Gastrocnemius medialis (tissue), 4 donors: ENCODE data around the gene ELANE. TPM values are rescaled to one million over a fixed set of nuclear protein-coding genes. Genes with fewer than 3 reads are reported as not detected.
A peak's percentile ranks its signal among the peaks of the same experiment; 100 is the strongest.

Experiments used
- ATAC-seq, 2 donors: fragments of 150-250 bp; one replicate each; pipeline ENCODE4 v1.9.1; 2016
- DNase-seq, 2 donors: peaks; one replicate each; pipeline ENCODE4 v3.0.0-alpha.2; 2019
- H3K27ac ChIP-seq, 4 donors: fragments of 200-600 bp; sonication (generic); 1 replicate in 1 of 4; 2 replicates in 3 of 4; pipeline ENCODE4 v1.5.1; 2016 to 2018; ENCODE audit warnings: mild to moderate bottlenecking in 2 of 4, moderate library complexity in 1 of 4
- H3K27me3 ChIP-seq, 3 donors: fragments of 200-600 bp; sonication (generic) in 2 of 3; 1 replicate in 1 of 3; 2 replicates in 2 of 3; pipeline versions ENCODE4 v1.5.1 to v1.6.0; 2016 to 2019; ENCODE audit warnings: mild to moderate bottlenecking in 1 of 3, moderate library complexity in 1 of 3
- H3K36me3 ChIP-seq, 2 donors: fragments of 200-600 bp; sonication (generic) in 1 of 2; one replicate each; pipeline ENCODE4 v1.5.1; 2017 to 2018
- H3K4me1 ChIP-seq, 2 donors: fragments of 200-600 bp; sonication (generic) in 1 of 2; one replicate each; pipeline ENCODE4 v1.5.1; 2016 to 2017; ENCODE audit warnings: mild to moderate bottlenecking in 2 of 2
- H3K4me3 ChIP-seq, 4 donors: fragments of 200-600 bp; sonication (generic) in 3 of 4; 1 replicate in 1 of 4; 2 replicates in 3 of 4; pipeline ENCODE4 v1.5.1; 2016 to 2019; ENCODE audit warnings: mild to moderate bottlenecking in 2 of 4
- H3K9me3 ChIP-seq, 3 donors: fragments of 200-600 bp; sonication (generic) in 2 of 3; 1 replicate in 1 of 3; 2 replicates in 2 of 3; pipeline ENCODE4 v1.5.1; 2016 to 2019
- POLR2A ChIP-seq, 2 donors: fragments of 450-650 bp; IDR thresholded peaks; one replicate each; pipeline ENCODE4 v1.6.1; 2017; ENCODE audit warnings: antibody characterized with exemption in 2 of 2, mild to moderate bottlenecking in 2 of 2, moderate library complexity in 2 of 2
- in situ Hi-C, 4 donors: fragments of 200-750 bp; cut with MboI; loops; one replicate each; pipeline versions ENCODE4 v1.15.0 to v1.8.0; 2017; ENCODE audit warnings: low sequenced_read_pairs in 4 of 4
- intact Hi-C: fragments of 100-400 bp; cut with DNase I; formaldehyde crosslinking; loops from one replicate; pipeline ENCODE4 v1.15.1; 2023; ENCODE audit warnings: low total_unique reads
- total RNA-seq, 4 donors: library from RNA; depleted of rRNA; stranded (reverse); fragments of >200 nt; gene quantifications; one replicate each; pipeline versions ENCODE4 v1.1.0 to v1.2.3, GENCODE V29; 2016
- TF ChIP-seq, protein P1 (sequence below), 5 experiments: fragments of 450-650 bp in 3 of 5; fragments of 200-600 bp in 2 of 5; sonication (generic) in 2 of 5; IDR thresholded peaks in 4 of 5; conservative IDR thresholded peaks in 1 of 5; 1 replicate in 4 of 5; 2 replicates in 1 of 5; pipeline ENCODE4 v1.5.1; 2016 to 2019; ENCODE audit warnings: antibody characterized with exemption in 5 of 5, mild to moderate bottlenecking in 3 of 5, moderate library complexity in 3 of 5

The ELANE gene
- total RNA-seq, 4 donors from 2014 or later: 0.46 to 0.84 TPM; not detected in 2

DNA sequence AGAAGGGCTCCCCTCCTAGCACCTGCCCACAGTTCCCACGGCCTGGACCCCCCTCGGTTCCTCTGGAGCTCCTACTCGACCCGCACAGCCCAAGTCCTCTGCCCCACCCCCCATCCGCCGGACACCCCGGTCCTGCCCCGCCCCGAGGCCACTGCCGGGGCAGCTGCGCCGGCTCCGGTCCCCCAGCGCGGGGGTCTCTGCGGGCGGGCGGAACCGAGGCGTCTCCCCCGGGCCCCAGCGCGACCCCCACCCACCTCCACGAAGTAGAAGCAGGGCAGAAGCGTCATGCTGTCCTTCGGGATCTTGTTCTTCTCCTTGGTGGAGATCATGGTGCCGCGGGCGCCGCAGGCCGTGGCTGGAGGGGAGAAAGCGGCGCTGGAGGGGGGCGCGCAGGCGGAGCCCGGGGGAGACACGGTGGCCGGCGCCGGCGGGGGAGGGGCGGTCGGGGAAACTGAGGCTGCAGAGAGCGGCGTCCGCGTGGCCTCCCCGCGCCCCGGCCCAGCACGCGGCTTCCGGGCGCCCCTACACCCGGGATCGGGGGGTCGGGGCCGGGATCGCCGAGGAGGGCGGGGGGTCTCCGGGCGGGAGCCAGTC, 30.8 kb upstream of the ELANE start:
- DNase-seq: no peak
- Histone ChIP-seq H3K4me1 (peaks cover 0 to 3% of the 10 kb centered on the region in 2 donors), H3K4me3 (peak overlapping the region; percentile 6 to 38 (median 26)), H3K36me3 (no peaks in the 10 kb centered on the region), H3K27me3 (peaks cover 21 to 34% (median 29%) of the 10 kb centered on the region in 3 donors), H3K9me3 (no peaks in the 10 kb centered on the region), H3K27ac (no peak overlapping the region)
- no peak for ATAC-seq
- in situ Hi-C loops: no loop called here
- intact Hi-C loops: no loop called here
- TF ChIP-seq, protein P1, sequence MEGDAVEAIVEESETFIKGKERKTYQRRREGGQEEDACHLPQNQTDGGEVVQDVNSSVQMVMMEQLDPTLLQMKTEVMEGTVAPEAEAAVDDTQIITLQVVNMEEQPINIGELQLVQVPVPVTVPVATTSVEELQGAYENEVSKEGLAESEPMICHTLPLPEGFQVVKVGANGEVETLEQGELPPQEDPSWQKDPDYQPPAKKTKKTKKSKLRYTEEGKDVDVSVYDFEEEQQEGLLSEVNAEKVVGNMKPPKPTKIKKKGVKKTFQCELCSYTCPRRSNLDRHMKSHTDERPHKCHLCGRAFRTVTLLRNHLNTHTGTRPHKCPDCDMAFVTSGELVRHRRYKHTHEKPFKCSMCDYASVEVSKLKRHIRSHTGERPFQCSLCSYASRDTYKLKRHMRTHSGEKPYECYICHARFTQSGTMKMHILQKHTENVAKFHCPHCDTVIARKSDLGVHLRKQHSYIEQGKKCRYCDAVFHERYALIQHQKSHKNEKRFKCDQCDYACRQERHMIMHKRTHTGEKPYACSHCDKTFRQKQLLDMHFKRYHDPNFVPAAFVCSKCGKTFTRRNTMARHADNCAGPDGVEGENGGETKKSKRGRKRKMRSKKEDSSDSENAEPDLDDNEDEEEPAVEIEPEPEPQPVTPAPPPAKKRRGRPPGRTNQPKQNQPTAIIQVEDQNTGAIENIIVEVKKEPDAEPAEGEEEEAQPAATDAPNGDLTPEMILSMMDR (IDR thresholded peaks at IDR 0.05 in 4 of 5, conservative IDR thresholded peaks at IDR 0.05 in 1 of 5): no peak
- no peak for TF ChIP-seq POLR2A (IDR thresholded peaks at IDR 0.05)

GRCh38 chr19:821825-822503, 30.1 kb upstream of the ELANE start, which contains the start of gene PLPPR3:
Gene PLPPR3 (minus strand): TSS chr19:821955. CDS start chr19:821559, 396 bp downstream.
- DNase-seq (no peak), ATAC-seq (no peak)
- peak within 1 kb of the TSS; percentile 6 to 38 (median 26) for H3K4me3 ChIP-seq
- H3K9me3 ChIP-seq: no peaks in the 10 kb centered on the region
- H3K4me1 ChIP-seq: peaks cover 0 to 3% of the 10 kb centered on the region in 2 donors
- no peak within 1 kb of the TSS for H3K27ac ChIP-seq
- peaks cover 21 to 34% (median 29%) of the 10 kb centered on the region in 3 donors for H3K27me3 ChIP-seq
- no peak for TF ChIP-seq POLR2A (IDR thresholded peaks at IDR 0.05)
- TF ChIP-seq, protein P1 (IDR thresholded peaks at IDR 0.05 in 4 of 5, conservative IDR thresholded peaks at IDR 0.05 in 1 of 5): no peak
- intact Hi-C loops (no loop called here), in situ Hi-C loops (no loop called here)
- no peaks in the 10 kb centered on the region for H3K36me3 ChIP-seq

DNA sequence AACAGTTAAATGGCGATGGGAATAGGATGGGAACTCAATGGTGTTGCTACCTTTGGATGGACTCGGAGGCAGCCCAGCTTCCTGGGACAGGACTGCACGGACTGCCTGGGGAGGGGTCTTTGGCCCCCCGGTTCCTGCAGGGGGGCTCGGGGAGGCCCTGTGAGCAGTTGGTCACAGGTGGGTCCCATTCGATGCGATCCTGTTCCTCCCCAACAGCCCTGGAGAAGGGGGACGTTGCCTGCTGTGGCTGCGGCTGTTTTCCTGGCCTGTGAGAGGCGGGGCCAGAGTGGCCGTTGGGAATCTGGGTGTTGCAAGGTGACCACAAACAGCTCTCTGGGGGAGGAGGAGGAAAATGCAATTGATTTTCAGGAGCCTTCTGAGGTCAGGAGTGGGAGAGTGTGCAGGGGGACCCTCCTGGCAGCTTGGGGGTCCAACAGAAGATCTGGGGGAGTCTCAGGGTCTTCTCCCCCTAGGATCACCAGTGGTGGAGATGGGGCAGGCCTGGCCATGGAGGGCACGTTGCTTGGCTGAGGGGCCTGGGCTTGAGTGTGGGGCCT, 28.5 kb upstream of the ELANE start:
- H3K27ac ChIP-seq: no peak overlapping the region
- DNase-seq: no peak
- intact Hi-C loops (no loop called here), in situ Hi-C loops (no loop called here)
- H3K27me3 ChIP-seq: peaks cover 26 to 42% (median 36%) of the 10 kb centered on the region in 3 donors
- no peak overlapping the region for H3K4me3 ChIP-seq
- H3K36me3 ChIP-seq: no peaks in the 10 kb centered on the region
- H3K9me3 ChIP-seq: no peaks in the 10 kb centered on the region
- peaks cover 0 to 3% of the 10 kb centered on the region in 2 donors for H3K4me1 ChIP-seq
- no peak for ATAC-seq
- TF ChIP-seq, protein P1 (IDR thresholded peaks at IDR 0.05 in 4 of 5, conservative IDR thresholded peaks at IDR 0.05 in 1 of 5): no peak

DNA sequence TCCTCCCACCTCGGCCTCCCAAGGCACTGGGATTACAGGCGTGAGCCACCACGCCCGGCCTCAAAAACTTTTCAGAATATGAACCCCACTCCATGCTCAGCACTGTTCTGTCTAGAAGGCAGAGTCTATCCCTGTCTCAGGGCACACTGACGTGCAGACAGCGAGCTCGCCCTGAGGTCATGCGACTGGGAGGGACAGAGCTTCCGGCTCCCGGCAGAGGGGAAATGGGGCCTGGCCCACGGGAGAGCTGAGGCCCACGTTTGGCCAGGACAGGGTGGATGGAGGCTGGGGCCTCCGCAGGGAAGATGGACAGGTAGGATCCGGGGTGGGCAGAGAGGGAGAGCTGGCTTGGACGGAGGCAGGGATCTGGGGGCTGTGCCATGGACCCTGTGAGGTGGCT, 27.2 kb upstream of the ELANE start:
- no peak overlapping the region for H3K4me3 ChIP-seq
- TF ChIP-seq, protein P1 (IDR thresholded peaks at IDR 0.05 in 4 of 5, conservative IDR thresholded peaks at IDR 0.05 in 1 of 5): no peak
- no peak for TF ChIP-seq POLR2A (IDR thresholded peaks at IDR 0.05)
- DNase-seq (no peak), ATAC-seq (no peak)
- no peaks in the 10 kb centered on the region for H3K36me3 ChIP-seq
- peaks cover 0 to 3% of the 10 kb centered on the region in 2 donors for H3K4me1 ChIP-seq
- no peaks in the 10 kb centered on the region for H3K9me3 ChIP-seq
- H3K27ac ChIP-seq: no peak overlapping the region
- in situ Hi-C loops (no loop called here), intact Hi-C loops (no loop called here)
- peaks cover 33 to 44% (median 42%) of the 10 kb centered on the region in 3 donors for H3K27me3 ChIP-seq
